ENCODE measurements around the gene PSMG4.
A peak's percentile ranks its signal among the peaks of the same experiment; 100 is the strongest.

Gene PSMG4

DNA sequence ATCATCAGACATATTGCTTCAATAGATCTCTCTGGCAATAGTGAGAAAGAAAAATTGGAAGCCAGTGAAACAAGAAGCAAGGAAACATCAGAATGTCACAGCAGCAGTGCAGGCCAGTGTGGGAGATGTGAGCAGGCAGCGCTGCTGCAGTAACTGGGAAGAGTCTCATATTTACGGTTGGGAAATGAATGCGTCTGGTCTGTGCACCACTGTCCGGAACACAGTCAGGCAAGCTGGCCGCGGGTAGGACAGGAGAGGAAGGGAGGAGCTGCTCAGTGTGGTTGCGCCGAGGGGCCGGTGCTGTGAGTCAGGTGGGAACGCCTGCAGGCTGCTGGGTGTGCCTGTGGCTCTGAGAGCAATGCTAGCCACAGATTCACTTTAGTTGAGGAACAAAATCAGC, 6.4 kb upstream of the PSMG4 start:
- DNase-seq (ENCODE audit: low spot score): no peak

DNA sequence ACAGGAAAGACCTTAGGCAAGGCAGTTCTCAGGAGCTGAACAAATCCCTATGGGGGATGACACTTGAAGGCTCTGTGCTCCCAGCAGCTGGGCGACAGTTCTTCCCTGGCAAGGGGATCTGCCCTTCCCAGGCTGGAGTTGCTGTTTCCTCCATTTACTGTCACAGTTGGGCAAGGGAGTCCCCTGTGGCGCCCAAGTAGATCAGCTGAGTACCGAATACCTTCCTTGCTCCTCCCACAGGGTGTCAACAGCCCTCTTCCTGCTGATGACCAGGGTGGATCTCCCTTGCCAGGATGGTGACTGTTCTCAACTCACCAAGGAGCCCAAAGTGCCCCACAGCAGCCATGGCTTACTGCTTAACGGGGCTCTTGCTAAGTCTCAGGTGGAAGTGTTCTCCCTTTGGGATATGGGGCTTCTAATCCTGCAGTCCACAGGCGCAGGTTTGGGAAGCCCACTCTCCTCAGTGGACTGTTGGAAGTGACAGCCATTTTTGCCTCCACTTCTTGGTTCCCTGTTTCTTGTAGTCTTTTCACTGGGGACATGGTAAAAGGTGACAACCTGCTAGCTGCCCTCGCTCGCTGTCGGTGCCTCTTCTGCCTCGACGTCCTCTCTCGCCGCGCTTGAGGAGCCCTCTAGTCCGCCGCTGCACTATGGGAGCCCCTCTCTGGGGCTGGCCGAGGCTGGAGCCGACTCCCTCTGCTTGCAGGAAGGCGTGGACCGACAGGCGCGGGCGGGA, 5.7 kb upstream of the PSMG4 start:
- DNase-seq (ENCODE audit: low spot score): no peak

DNA sequence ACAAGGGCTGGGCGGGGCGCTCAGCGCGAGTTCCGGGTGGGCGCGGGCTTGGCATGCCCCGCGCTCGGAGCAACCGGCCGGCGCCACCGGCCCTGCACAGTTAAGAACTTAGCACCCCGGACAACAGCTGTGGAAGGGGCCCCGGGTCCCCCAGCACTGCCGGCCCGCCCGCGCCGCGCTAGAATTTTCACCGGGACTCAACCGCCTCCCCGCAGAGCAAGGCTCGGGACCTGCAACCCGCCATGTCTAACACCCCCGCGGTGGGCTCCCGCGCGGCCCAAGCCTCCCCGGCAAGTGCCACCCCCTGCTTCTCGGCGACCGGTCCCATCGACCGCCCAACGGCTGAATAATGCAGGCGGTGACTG, 5.2 kb upstream of the PSMG4 start:
- DNase-seq (ENCODE audit: low spot score): no peak

DNA sequence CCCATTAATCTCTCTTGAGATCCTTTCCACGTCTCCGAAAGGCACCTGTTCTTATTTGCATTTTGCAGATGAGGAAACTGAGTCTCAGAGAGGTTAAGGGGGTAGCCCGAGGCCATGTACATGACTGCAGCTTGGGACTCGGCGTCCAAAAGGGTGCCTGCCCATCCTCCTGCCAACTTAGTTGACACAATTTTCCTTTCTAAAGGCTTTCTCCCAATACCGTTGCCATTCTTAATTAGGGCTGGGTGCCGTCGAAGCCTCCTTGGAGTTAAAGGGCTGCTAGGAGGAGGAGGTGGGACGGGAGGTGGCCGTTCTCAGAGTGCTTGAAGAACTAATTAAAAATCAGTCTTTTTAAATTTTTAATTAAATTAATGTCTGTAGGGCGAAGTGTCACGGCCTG, 546 bp upstream of the PSMG4 start:
- no peak for DNase-seq (ENCODE audit: low spot score)

DNA sequence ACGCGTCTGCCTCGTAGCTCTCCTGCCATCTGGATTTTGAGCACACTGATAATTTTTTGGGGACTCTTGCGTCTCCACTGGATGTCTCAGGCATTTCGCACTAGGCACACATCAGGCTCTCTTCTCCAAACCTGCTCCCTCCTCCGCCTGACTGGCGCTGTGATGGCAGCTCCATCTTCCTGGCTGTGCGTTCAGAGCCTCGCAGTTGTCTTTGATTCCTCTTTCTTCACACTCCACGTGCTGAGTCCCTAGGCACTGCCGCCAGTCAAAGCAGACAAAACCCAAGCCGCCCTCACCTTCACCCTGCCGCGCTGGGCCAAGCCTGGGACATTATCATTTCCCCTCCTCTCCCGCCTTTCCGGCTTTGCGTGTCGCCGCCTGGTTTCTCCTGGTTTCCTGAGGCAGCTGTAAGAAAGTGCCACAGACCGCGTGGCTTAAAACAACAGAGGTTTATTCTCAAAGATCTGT, 778 bp downstream of the PSMG4 start:
- DNase-seq (ENCODE audit: low spot score): peak; percentile 66

DNA sequence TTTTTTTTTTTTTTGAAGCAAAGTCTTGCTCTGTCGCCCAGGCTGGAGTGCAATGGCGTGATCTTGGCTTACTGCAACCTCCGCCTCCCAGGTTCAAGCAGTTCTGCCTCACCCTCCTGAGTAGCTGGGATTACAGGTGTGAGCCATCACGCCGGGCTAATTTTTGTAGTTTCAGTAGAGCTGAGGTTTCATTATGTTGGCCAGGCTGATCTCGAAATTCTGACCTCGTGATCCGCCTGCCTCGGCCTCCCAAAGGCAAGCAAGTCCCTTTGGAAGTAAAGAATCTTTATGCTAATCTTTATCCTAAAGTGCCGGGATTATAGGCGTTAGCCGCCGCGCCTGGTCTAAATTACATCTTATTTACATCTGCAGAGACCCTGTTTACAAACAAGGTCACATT, 1.5 kb downstream of the PSMG4 start:
- no peak for DNase-seq (ENCODE audit: low spot score)

DNA sequence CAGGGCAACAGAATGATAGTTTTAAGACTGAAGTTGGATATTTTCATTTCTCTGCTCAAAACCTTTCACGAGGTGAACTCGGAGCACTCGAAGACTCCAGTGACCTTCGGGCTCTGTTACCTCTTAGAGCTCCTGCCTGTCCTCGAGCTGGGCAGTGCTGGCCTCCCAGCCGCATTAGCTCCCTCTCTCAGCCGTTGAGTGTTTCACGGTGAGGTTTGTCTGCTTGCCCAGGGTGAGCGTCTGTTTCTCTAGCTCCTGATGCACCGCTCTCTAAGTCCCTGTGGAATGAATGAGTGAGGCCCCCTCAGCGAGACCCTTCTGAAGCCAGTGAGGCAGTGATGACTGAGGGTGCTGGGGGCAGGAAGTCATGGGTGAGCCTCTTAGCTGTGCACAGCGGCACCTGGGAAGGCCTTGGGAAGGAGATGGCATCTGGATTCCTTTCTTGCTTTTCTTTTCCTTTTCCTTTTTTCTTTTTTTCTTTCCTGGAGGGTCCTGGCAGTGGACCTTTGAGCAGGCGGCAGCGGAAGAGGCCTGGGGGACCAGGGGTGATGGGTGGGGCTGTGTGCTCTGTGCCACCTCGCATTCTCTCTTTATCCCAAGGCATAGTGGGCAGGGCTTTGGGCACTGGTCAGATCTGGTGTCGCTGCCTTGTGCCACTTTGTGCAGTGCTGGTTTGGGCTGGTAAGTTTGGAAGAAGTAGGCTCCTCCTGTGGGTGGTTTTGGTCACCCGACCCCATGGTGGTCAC, 2.2 kb downstream of the PSMG4 start:
- DNase-seq (ENCODE audit: low spot score): no peak

DNA sequence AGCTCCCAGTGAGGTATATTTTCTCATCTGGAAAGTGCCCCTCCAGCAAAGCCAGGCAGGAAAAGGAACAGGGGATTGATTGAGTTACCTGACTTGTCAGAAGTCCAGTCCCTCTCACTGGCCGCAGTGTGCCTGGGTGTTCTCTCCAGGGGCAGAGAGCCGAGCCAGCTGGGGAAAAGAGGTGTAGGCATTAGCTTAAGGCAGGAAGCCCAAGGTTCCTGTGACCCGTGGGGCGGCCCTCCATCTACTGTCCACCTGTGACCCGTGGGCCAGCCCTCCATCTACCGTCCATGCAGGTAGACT, 2.7 kb downstream of the PSMG4 start:
- DNase-seq (ENCODE audit: low spot score): no peak

DNA sequence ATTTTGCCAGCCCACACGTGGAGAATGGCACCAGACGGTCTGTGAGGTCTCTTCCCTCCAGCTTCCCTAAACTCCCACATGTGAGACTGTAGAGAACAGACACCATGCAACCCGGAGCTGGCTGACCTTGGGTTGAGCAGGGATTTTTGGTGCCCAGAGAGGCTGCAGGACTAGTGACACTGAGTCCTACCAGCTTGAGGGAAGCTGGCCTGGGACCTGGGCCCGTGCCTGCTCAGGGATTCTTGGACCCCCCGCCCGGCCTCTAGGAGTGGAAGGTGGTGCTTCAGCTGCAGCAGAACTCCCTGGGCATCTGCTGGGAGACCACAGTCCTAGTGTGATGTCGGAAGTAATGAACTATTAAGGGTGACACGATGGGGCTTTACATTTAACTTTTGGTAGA, 3.2 kb downstream of the PSMG4 start:
- no peak for DNase-seq (ENCODE audit: low spot score)

DNA sequence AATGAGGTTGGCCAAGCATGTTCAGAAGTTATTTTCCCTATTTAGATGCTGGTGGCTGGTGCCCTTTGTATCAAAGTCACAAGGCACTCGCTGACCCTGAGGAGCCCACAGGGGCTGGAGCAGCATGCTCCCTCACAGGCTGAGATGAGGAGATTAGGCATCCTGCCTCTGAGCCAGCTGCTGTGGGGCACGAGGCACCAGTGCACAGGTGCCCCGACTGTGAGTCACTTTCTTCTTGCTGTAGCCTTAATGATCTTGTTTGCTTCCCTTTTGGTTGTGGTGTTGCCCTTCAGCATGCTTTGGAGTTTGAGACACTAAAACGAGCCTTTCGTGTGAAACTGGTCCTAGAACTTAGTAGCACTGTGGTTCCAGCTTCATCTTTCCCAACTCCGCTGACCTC, 4.3 kb downstream of the PSMG4 start:
- DNase-seq (ENCODE audit: low spot score): no peak

DNA sequence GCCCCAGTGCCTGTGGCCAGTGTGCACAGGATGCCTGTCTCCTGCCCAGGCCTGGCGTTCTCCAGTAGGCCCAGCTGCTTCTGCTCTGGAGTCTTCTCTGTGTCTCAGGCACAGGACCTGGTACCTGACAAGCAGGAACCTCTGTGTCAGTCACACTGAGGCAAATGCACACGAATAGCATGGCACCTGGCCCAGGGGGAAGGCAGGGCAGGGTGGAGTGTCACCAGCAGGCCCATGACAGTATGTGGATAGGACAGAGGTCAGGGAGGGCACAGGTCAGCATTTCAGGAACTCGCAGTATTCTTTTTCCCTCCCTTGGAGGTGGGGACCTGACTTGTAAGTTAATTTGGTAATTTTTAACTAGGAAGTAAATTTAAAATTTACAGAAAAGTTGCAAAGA, 5.6 kb downstream of the PSMG4 start:
- no peak for DNase-seq (ENCODE audit: low spot score)

DNA sequence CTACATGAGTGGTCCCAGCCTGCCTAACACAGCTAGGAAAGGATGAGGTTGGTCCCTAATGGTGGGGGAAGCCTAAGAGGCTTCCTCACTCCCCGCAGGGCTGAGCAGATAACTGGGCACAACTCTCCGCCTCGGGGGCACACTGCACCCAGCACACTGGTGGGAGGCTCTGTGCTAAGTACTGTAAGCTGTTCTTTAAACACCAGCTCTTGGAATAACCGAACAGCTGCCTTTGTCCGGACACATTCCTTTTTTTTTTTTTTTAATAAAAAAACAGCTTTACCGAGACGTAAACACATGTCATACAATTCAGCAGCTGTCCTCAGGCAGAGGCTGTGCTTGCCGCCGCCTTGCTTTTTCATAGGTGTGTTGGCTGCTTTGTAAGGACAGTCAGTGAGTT, 6.9 kb downstream of the PSMG4 start:
- no peak for DNase-seq (ENCODE audit: low spot score)

DNA sequence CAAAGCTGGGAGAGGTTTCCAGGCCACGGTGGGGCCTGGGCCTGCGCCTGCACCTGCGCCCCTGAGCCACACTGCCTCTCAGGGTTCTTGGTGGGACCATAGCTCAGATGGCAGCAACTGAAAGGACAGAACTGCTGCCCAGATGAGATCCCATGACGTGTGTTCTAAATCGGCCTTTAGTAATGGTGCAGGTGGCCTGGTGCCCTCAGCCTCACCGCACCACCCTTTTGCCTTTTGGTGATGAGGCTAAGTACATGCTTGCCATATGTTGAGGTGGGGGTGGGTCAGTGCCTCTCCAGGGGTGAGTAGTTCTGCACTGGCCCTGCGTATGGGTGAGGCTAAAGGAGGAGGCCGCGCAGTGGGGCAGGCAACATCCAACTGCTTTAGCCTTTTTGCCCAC, 7.4 kb downstream of the PSMG4 start:
- no peak for DNase-seq (ENCODE audit: low spot score)

DNA sequence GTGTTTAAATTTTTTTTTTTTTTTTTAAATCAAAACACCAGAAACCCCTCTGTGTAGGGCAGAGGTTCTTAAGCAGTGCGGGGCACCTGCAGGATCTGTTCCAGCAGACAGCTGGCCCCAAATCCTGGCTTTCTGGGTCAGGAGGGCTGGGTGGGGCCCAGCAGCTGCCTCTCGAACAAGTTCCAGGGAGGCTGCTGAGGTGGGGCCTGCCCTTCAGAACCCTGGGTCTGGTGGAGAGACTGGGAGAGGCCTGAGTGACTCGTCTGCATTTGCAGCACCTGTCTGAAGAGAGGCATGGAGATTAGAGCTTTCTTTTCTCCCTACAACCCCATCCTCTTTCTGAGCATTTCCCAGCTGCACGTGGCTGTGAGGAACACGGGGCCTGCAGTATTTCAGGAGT, 8.4 kb downstream of the PSMG4 start:
- DNase-seq (ENCODE audit: low spot score): no peak

DNA sequence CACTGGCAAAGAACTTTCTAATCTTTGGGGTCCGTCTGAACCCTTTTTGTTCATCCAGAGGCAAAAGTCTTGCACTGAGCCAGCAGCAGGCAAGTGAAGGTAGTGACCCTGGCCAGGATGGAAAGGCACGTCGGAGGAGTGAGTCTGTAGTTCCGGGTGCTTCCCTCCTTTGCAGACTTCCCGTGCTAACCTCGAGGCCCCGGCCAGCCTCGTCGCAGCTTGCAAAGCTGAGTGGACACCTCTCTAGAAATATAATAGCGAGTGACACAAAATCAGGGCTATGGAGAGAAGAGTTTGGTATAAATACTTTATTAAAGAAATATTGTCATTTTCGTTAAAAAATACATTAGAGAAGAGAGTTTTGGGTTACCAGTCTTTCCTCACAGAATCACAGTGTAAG, 9.9 kb downstream of the PSMG4 start:
- no peak for DNase-seq (ENCODE audit: low spot score)

DNA sequence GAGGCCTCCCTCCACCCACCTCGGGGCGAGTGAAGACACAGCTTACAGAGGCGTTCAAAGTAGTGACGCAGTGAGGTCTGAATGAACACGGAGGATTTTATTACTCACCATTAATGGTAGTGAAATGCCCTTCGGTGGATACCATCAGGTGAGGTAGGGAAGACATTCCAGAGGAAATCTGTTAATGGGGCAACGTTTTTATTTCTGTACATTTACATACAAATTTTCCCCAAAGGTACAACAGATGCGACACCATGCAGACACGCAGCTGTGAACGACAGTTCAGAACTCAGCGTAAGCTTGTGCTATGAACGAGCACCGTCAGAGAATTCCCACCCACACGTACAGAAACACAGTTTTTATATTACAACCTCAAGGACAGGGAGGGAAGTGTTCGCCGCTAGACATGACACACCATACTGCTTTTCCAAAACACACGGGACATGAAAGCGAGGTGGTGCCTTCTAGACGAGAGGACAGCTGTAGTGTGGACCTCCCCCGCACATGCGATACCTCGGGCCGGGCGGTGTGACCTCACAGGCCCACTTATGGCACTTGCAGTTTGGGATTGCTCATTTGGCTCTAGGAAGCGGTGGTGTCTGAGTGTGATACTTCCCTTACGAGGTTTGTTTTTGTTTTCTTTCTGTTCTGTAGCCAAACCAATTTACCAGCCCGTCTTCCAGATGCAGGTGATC, 10.7 kb downstream of the PSMG4 start:
- no peak for DNase-seq (ENCODE audit: low spot score)

DNA sequence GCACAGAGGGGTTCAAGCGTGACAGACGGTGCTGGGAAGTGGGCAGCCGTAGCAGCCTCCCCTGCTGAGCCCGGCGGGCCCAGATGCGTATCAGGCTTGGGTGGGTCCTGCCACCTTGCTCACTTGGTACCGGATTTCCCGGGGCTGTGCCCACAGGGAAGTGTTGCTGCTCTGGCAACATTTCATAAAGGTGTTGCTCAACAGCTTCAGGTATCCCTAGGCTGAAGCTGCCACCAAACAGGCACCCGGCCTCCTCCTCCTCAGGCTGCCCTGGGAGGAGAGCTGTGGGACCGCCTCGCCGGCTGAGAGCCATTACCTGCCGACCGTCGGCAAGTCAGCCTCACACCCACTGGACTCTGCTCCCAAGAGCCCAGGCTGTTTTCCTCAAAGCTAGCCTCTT, 11.5 kb downstream of the PSMG4 start:
- no peak for DNase-seq (ENCODE audit: low spot score)

DNA sequence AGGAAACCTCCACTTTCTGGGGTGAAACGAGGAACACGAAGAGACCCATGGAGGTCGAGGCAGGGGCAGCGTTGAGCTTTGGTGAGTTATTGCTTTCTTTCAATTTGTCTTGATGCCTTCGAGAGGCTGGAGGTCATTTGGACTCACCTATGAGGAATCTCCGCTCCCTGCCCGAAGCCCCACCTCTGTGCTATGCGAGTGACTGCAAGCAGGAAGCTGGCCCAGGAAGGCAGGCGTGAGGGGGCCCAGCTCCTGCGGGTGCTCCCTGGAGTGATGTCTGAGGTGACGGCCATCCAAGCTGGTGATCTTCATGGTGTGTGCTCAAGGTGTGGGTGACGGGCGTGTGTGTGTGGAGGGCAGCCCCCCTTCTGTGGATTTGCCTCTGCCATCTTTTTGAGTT, 13.0 kb downstream of the PSMG4 start:
- no peak for DNase-seq (ENCODE audit: low spot score)

DNA sequence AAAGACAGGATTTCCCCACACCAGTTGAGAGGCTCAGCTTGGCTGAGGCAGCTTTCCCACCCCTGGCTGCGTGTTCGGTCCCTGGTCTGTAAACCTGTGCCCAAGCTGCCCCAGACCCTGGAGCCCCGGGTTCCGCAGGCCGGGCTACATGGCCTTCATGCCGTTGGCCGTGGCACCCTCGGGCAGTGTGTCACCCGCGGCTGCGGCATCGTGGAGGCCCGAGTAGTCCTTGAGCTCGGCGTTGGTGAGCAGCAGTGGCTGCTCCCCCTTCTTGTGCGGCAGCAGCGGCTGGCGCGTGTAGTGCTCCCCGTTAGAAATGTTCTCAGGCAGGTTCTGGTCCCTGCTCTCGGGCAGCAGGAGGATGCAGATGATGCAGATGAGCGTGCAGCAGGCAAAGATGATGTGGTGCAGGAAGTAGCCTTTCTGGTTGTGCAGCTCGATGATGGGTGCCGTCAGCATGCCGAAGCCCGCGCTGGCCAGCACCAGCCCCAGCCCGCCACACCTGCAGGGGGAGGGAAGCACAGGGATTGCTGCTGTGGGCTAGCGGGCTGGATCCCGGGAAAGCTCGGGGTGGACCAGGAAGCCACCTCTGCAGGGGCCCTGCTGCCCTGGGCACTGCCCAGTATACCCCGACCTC, 14.3 kb downstream of the PSMG4 start:
- no peak for DNase-seq (ENCODE audit: low spot score)

DNA sequence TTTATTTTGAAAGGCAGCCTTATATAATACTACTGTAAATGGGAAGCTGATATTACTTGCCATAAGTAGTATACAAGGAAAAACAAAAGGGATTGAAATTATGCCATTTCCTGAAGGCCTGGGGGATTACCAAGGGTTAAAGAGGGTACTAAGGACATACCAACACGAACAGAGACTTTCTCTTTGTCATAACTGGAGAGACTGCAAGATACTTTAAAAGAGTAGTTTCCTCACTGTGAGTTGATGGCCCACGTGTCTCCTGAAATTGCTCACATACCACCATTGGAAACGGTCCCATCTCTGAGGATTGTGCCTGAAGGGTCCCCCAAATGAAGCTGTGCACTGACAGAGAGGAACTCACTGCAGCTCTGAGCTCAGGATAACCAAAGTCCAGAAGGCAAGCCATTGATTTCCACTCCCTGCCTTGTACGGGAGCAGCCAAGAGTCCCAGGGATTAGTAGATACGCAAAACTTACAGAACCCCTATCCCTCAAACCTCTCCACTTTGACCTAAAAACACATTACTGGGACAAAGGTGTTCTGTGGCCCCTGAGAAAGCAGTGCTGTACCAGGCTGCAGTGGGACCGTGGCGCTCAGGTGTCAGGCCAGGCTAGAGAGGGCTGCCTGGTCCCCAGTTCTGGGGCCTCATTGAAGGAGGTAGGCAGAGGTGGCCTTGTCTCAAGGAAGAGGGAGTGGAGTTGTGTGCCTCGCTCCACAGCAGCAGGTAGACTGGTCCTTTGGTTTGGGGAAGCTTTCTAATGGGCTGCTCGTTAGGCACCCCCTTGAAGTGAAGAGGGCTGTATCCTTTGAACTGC, 15.2 kb downstream of the PSMG4 start:
- no peak for DNase-seq (ENCODE audit: low spot score)

DNA sequence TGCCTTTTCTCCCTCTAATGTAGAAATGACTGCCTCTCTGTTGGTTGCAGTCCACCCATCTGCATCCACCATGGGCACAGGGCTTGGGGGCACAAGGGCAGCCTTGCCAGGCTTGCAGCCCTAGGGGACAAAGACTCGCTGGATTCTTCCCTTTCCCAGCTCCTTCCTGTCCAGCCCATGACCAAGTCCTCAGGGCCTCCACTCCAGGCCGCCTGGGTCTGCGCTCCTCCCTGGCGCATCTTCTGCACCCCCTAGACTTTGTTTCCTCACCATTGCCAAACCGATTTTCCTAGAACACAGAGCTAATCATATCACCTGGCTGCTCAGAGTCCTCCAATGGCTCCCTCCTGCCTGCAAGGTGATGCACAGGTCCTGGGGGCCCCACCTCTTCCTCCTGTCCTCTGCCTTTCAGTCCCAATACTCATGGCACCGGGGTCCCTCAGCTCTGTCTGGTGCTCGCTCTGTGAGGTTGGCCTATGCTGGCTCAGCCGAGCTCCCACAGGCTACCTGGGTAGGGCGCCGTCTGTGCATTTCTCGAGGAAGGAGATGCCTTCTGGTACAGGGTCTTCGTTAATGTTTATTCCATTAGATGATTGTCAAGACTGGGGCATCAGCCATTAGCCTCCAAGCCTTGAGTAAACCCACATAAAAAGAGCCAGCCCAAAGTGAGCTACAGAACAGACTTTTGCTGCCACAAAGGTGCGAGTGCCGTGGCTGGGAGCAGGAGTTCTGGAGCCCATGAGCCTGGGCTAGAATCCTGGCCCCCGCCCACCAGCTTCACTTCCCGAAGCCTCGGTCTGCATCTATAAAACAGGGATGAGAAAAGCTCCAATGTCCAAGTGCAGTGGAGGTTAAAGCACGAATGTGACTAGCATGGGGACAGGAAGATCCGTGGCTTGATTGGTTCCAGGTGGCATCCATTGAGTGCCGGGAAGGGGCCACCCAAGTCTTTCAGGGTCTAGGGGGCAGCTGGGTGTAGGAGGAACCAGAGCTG, 17.7 kb downstream of the PSMG4 start:
- DNase-seq (ENCODE audit: low spot score): no peak
